Mammary epithelial cell (primary cell): ENCODE measurements around the gene FADS1.

Experiments
- EZH2 ChIP-seq: IDR thresholded peaks from 2 replicates; pipeline ENCODE4 v1.6.1; 2012; ENCODE audit warnings: low read length, inconsistent platforms, borderline replicate concordance
- TF ChIP-seq, protein P1 (sequence below), 2 donors: IDR thresholded peaks in 1 of 2; conservative IDR thresholded peaks in 1 of 2; 2 replicates each; pipeline ENCODE4 v1.5.1; 2011 to 2012; ENCODE audit warnings: inconsistent platforms in 2 of 2, low read length in 2 of 2, mild to moderate bottlenecking in 2 of 2, control low read depth in 1 of 2, low read depth in 1 of 2; ENCODE audit not compliant: insufficient read depth in 1 of 2; ENCODE audit errors: extremely low read depth in 1 of 2

GRCh38 chr11:61751384-61751783 lies 65.4 kb downstream of the FADS1 start:
- TF ChIP-seq, protein P1, sequence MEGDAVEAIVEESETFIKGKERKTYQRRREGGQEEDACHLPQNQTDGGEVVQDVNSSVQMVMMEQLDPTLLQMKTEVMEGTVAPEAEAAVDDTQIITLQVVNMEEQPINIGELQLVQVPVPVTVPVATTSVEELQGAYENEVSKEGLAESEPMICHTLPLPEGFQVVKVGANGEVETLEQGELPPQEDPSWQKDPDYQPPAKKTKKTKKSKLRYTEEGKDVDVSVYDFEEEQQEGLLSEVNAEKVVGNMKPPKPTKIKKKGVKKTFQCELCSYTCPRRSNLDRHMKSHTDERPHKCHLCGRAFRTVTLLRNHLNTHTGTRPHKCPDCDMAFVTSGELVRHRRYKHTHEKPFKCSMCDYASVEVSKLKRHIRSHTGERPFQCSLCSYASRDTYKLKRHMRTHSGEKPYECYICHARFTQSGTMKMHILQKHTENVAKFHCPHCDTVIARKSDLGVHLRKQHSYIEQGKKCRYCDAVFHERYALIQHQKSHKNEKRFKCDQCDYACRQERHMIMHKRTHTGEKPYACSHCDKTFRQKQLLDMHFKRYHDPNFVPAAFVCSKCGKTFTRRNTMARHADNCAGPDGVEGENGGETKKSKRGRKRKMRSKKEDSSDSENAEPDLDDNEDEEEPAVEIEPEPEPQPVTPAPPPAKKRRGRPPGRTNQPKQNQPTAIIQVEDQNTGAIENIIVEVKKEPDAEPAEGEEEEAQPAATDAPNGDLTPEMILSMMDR (conservative IDR thresholded peaks at IDR 0.05 in 1 of 2, IDR thresholded peaks at IDR 0.05 in 1 of 2; ENCODE audit: extremely low read depth in 1 of 2, insufficient read depth in 1 of 2, low read depth in 1 of 2, low read length in 2 of 2), result no peak
- TF ChIP-seq EZH2, result no peak
